Hematopoietic multipotent progenitor cell treated with erythropoietin and hydrocortisone succinate and interleukin-3 and kit ligand, for 6 days (in vitro differentiated cells): ENCODE data around the gene DNAH14.
"Not testable (repeated sequence)": the region's sequence is repeated elsewhere in the genome, so short reads cannot be mapped to it uniquely, and the experiment has no call there.

Source experiments
- DNase-seq: peaks from one replicate; pipeline ENCODE4 v3.0.0-alpha.2; 2015

Gene DNAH14

GRCh38 chr1:225004396-225004795 is 74.9 kb downstream of the DNAH14 start:
- DNase-seq: no peak

- not testable (repeated sequence) for DNase-seq
Observed at GRCh38 chr1:225006352-225006751, 76.9 kb downstream of the DNAH14 start.

GRCh38 chr1:225008050-225008449 is 78.6 kb downstream of the DNAH14 start:
- DNase-seq: not testable (repeated sequence)

- DNase-seq: no peak
Observed at GRCh38 chr1:225021037-225021436, 91.6 kb downstream of the DNAH14 start.

- DNase-seq: no peak
Observed at GRCh38 chr1:225026701-225027100, 97.2 kb downstream of the DNAH14 start.

GRCh38 chr1:225036441-225036840 is 107.0 kb downstream of the DNAH14 start:
- DNase-seq: not testable (repeated sequence)

GRCh38 chr1:225042263-225042662 is 112.8 kb downstream of the DNAH14 start:
- DNase-seq: no peak

GRCh38 chr1:225044258-225044657 is 114.8 kb downstream of the DNAH14 start:
- DNase-seq: no peak

- DNase-seq: no peak
Observed at GRCh38 chr1:225049594-225049993, 120.1 kb downstream of the DNAH14 start.

- DNase-seq: no peak
Observed at GRCh38 chr1:225063722-225064121, 134.2 kb downstream of the DNAH14 start.

- no peak for DNase-seq
Observed at GRCh38 chr1:225070972-225071371, 141.5 kb downstream of the DNAH14 start.

- DNase-seq: no peak
Observed at GRCh38 chr1:225097175-225097574, 167.7 kb downstream of the DNAH14 start.

GRCh38 chr1:225111000-225111399 is 181.5 kb downstream of the DNAH14 start:
- DNase-seq: no peak

- DNase-seq: no peak
Observed at GRCh38 chr1:225113265-225113664, 183.8 kb downstream of the DNAH14 start.

GRCh38 chr1:225114354-225114990 is 185.0 kb downstream of the DNAH14 start:
- DNase-seq: peak; percentile 5

GRCh38 chr1:225119307-225119706 is 189.8 kb downstream of the DNAH14 start:
- no peak for DNase-seq

- DNase-seq: no peak
Observed at GRCh38 chr1:225121095-225121494, 191.6 kb downstream of the DNAH14 start.

GRCh38 chr1:225131869-225132268 is 202.4 kb downstream of the DNAH14 start:
- DNase-seq: no peak

- DNase-seq: no peak
Observed at GRCh38 chr1:225137976-225138375, 208.5 kb downstream of the DNAH14 start.

GRCh38 chr1:225143001-225143400 is 213.5 kb downstream of the DNAH14 start:
- no peak for DNase-seq

GRCh38 chr1:225146478-225146877 is 217.0 kb downstream of the DNAH14 start:
- DNase-seq: no peak

GRCh38 chr1:225147791-225148190 is 218.3 kb downstream of the DNAH14 start:
- not testable (repeated sequence) for DNase-seq

- no peak for DNase-seq
Observed at GRCh38 chr1:225152061-225152460, 222.6 kb downstream of the DNAH14 start.

- DNase-seq: no peak
Observed at GRCh38 chr1:225155555-225155954, 226.1 kb downstream of the DNAH14 start.

GRCh38 chr1:225156254-225156653 is 226.8 kb downstream of the DNAH14 start:
- peak; percentile 18 for DNase-seq
